ENCODE data around the gene ELL. TPM values are rescaled to one million over a fixed set of nuclear protein-coding genes. Genes with fewer than 3 reads are reported as not detected.
A peak's percentile ranks its signal among the peaks of the same experiment; 100 is the strongest.

ELL gene
- total RNA-seq, 4 donors from 2014 or later: 4.1 to 43.5 (median 21.7) TPM

GRCh38 chr19:18558604-18559003, 36.7 kb upstream of the ELL start:
- H3K36me3 ChIP-seq: no peaks in the 10 kb centered on the region
- H3K27me3 ChIP-seq: no peaks in the 10 kb centered on the region
- H3K4me1 ChIP-seq: peaks cover 0 to 5% of the 10 kb centered on the region in 2 donors
- TF ChIP-seq POLR2A (IDR thresholded peaks at IDR 0.05) (no peak), CTCF (IDR thresholded peaks at IDR 0.05) (no peak)
- H3K9me3 ChIP-seq: no peaks in the 10 kb centered on the region
- H3K4me3 ChIP-seq: peak overlapping the region; percentile 62 to 86
- peak overlapping the region; percentile 94 to 96 for H3K27ac ChIP-seq
- intact Hi-C loops (cut with DNase I; ENCODE audit: low total_unique reads): no loop called here
- no peak for DNase-seq

GRCh38 chr19:18558202-18558555, 36.3 kb upstream of the ELL start:
- H3K36me3 ChIP-seq: no peaks in the 10 kb centered on the region
- intact Hi-C loops (cut with DNase I; ENCODE audit: low total_unique reads): no loop called here
- H3K27me3 ChIP-seq: no peaks in the 10 kb centered on the region
- peaks cover 0 to 5% of the 10 kb centered on the region in 2 donors for H3K4me1 ChIP-seq
- no peak for DNase-seq
- peak overlapping the region; percentile 62 to 86 for H3K4me3 ChIP-seq
- no peak for TF ChIP-seq POLR2A (IDR thresholded peaks at IDR 0.05)
- no peak for TF ChIP-seq CTCF (IDR thresholded peaks at IDR 0.05)
- no peaks in the 10 kb centered on the region for H3K9me3 ChIP-seq
- peak overlapping the region; percentile 94 to 96 for H3K27ac ChIP-seq

DNA sequence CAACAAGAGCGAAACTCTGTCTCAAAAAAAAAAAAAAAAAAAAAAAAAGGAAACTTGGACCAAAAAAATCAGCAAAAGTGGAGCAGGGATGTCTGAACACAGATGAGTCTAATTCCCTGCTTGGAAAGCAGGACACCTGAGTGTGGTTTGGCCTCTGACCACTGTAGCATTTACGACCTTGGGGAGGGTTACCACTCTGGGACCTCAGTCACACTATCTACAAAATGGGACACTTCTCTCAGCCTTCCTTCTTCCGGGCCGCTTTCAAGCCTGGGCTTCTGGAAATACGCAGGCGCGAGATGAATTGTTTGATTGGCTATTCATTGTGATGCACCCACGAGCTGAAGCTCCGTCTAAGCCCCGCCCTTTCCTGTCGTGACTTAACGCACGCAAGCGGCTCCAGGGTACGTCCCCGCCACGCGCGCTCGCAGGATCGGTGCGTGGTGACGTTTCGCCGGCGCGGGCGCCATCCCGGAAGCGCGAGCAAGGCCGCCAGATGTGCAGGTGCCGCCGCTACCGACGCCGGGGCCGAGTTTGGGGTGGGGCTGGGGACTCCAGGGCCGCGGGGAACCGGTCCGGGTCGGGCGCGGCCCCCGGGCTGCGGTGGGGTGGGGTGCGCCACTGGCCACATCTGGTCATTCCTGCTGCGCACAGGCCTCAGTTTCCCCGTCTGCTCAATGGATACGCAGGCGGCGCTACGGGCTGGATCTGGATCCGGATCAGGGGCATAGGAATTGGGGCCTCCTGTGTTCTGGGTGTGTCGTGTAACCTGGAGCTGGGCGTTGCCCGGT, 35.7 kb upstream of the ELL start, which contains the start of gene KXD1:
Gene KXD1, plus strand, starts transcription at position 460 of the 791 bp plus-strand sequence. CDS start 4,187 bp downstream, outside the sequence.
- intact Hi-C loops (cut with DNase I; ENCODE audit: low total_unique reads): no loop called here
- H3K27me3 ChIP-seq: no peaks in the 10 kb centered on the region

GRCh38 chr19:18551631-18552030, 29.8 kb upstream of the ELL start:
- H3K27me3 ChIP-seq: no peaks in the 10 kb centered on the region
- no peaks in the 10 kb centered on the region for H3K36me3 ChIP-seq
- DNase-seq: no peak
- no peak for TF ChIP-seq POLR2A (IDR thresholded peaks at IDR 0.05)
- TF ChIP-seq CTCF (IDR thresholded peaks at IDR 0.05): no peak
- H3K4me1 ChIP-seq: no peaks in the 10 kb centered on the region
- intact Hi-C loops (cut with DNase I; ENCODE audit: low total_unique reads): no loop called here
- H3K9me3 ChIP-seq: no peaks in the 10 kb centered on the region
- no peak overlapping the region for H3K4me3 ChIP-seq
- H3K27ac ChIP-seq: no peak overlapping the region

More for the DNA sequence above, 35.7 kb upstream of the ELL start, which contains the start of gene KXD1:
- H3K36me3 ChIP-seq: no peaks in the 10 kb centered on the region
- no peaks in the 10 kb centered on the region for H3K9me3 ChIP-seq
- DNase-seq: peak; percentile 96 to 98
- H3K27ac ChIP-seq: peak within 1 kb of the TSS; percentile 94 to 96
- peaks cover 0 to 5% of the 10 kb centered on the region in 2 donors for H3K4me1 ChIP-seq
- peak; percentile 70 to 81 for TF ChIP-seq POLR2A (IDR thresholded peaks at IDR 0.05)
- TF ChIP-seq CTCF (IDR thresholded peaks at IDR 0.05): no peak
- peak within 1 kb of the TSS; percentile 62 to 86 for H3K4me3 ChIP-seq

- Histone ChIP-seq H3K4me1 (peaks cover 0 to 6% of the 10 kb centered on the region in 2 donors), H3K9me3 (no peaks in the 10 kb centered on the region), H3K27ac (peak overlapping the region; percentile 92 to 96), H3K27me3 (no peaks in the 10 kb centered on the region), H3K36me3 (no peaks in the 10 kb centered on the region), H3K4me3 (peak overlapping the region; percentile 71 to 100)
- DNase-seq: peak in 1 of 2 donors; percentile 41
- no peak for TF ChIP-seq POLR2A (IDR thresholded peaks at IDR 0.05)
- TF ChIP-seq CTCF (IDR thresholded peaks at IDR 0.05): no peak
- intact Hi-C loops (cut with DNase I; ENCODE audit: low total_unique reads): no loop called here
Measured at GRCh38 chr19:18543814-18544475, 22.1 kb upstream of the ELL start.
